Activated CD4-positive, alpha-beta T cell treated with anti-CD3 and anti-CD28 coated beads for 36 hours (primary cell): ENCODE data around the gene DUSP16. TPM values are rescaled to one million over a fixed set of nuclear protein-coding genes. Genes with fewer than 3 reads are reported as not detected.

Source experiments
- ATAC-seq: fragments of 200-7000 bp; cut with Tn5 transposase; one replicate; pipeline ENCODE4 v1.10.0; 2021; ENCODE audit warnings: mild to moderate bottlenecking, moderate library complexity
- CTCF ChIA-PET: fragments of 350-600 bp; sonication (Branson Sonifier 250); formaldehyde crosslinking; loops from one replicate; lab custom pipeline; 2021; ENCODE audit warnings: antibody characterized with exemption; lab: Charles Lee
- POLR2A ChIA-PET: fragments of 350-600 bp; sonication (Branson Sonifier 250); formaldehyde crosslinking; loops from one replicate; lab custom pipeline; 2021; ENCODE audit warnings: antibody characterized with exemption, inconsistent platforms; lab: Charles Lee
- DNase-seq: peaks from one replicate; pipeline ENCODE4 v3.0.0-alpha.2; 2020
- H3K27ac Mint-ChIP-seq: one replicate; pipeline ENCODE4 v1.8.0; 2021; ENCODE audit warnings: mixed read lengths
- H3K27me3 Mint-ChIP-seq: one replicate; pipeline ENCODE4 v1.8.0; 2021; ENCODE audit warnings: mixed read lengths
- H3K36me3 Mint-ChIP-seq: one replicate; pipeline ENCODE4 v1.8.0; 2021; ENCODE audit warnings: low read depth, mixed read lengths
- H3K4me1 Mint-ChIP-seq: one replicate; pipeline ENCODE4 v1.8.0; 2021; ENCODE audit warnings: mixed read lengths
- H3K4me3 Mint-ChIP-seq: one replicate; pipeline ENCODE4 v1.8.0; 2021; ENCODE audit warnings: mild to moderate bottlenecking, moderate library complexity, mixed read lengths
- H3K9me3 Mint-ChIP-seq: one replicate; pipeline ENCODE4 v1.8.0; 2021; ENCODE audit warnings: low read depth, mixed read lengths
- intact Hi-C, 2 experiments: fragments of 100-400 bp; cut with DNase I in 1 of 2; cut with micrococcal nuclease in 1 of 2; formaldehyde crosslinking; loops; one replicate each; pipeline versions ENCODE4 v1.14.2 to v1.15.1; 2022 to 2024; cut with DNase I, micrococcal nuclease
- total RNA-seq, 2 experiments: library from RNA; stranded (reverse); gene quantifications; one replicate each; pipeline ENCODE4 v1.2.3, GENCODE V29; 2021

DUSP16 gene
- total RNA-seq, 2 experiments from 2014 or later, result 39.3 to 40.4 TPM

GRCh38 chr12:12521044-12521485, 41.6 kb downstream of the DUSP16 start:
- DNase-seq (no peak), ATAC-seq (no peak)
- Mint-ChIP-seq H3K9me3 (no peaks in the 10 kb centered on the region), H3K27me3 (no peaks in the 10 kb centered on the region), H3K27ac (no peak overlapping the region), H3K4me1 (peaks cover 14% of the 10 kb centered on the region), H3K4me3 (no peak overlapping the region), H3K36me3 (peaks cover 34% of the 10 kb centered on the region)
- CTCF ChIA-PET, result interaction anchor here (1.0 kb wide), 1 partner anchor 12 kb away, joined by 3 read pairs; no protein-coding TSS in a partner anchor
- intact Hi-C loops, result no loop called here
- POLR2A ChIA-PET, result no interaction called here

- Mint-ChIP-seq H3K27me3 (no peaks in the 10 kb centered on the region), H3K27ac (no peak overlapping the region), H3K4me1 (peaks cover 10% of the 10 kb centered on the region), H3K9me3 (no peaks in the 10 kb centered on the region), H3K4me3 (no peak overlapping the region), H3K36me3 (peaks cover 34% of the 10 kb centered on the region)
- ChIA-PET POLR2A (interaction anchor here (0.7 kb wide), 1 partner anchor 79 kb away, joined by 3 read pairs; no protein-coding TSS in a partner anchor), CTCF (interaction anchor here (0.8 kb wide), 1 partner anchor 10 kb away, joined by 3 read pairs; no protein-coding TSS in a partner anchor)
- ATAC-seq, result no peak
- intact Hi-C loops, result no loop called here
- no peak for DNase-seq
Observed at GRCh38 chr12:12520273-12520672, 42.4 kb downstream of the DUSP16 start.

DNA sequence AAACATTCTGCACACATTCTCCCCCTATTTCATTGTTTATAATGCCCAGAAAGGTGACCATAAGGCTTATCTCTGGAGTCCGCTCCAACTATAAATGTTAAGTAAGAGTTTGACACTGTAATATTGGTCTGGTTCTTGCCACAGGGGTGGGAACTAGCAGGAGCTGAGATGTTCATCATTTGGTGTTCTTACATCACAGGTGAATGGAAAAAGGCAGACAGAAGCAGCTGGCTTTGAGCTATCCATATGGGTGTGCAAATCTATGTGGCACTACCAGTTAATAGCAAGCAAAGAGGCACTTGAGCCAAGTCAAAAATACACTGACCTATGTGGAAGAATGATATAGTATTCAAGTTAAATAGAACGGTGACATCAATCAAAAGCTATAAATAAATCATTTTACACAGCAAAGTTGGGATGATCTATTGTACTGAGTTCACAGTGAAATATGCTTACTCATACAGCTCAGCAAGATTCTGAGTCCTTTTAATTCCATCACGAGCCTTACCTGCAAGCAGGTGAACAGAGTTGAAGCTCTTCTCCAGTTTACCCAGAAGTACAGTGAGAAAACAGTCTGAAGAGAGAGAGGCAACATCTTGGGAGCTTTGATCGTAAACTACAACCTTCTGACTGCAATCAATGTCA, 43.2 kb downstream of the DUSP16 start:
- POLR2A ChIA-PET, result no interaction called here
- Mint-ChIP-seq H3K4me3 (no peak overlapping the region), H3K9me3 (no peaks in the 10 kb centered on the region), H3K27me3 (no peaks in the 10 kb centered on the region), H3K4me1 (peaks cover 10% of the 10 kb centered on the region), H3K27ac (no peak overlapping the region), H3K36me3 (peaks cover 36% of the 10 kb centered on the region)
- DNase-seq, result no peak
- ATAC-seq, result no peak
- CTCF ChIA-PET, result interaction anchor here (0.6 to 1.4 kb wide), 7 partner anchors 8 to 144 kb away, joined by 3 to 5 read pairs (median 3); no protein-coding TSS in a partner anchor
- intact Hi-C loops, result no loop called here

- Mint-ChIP-seq H3K9me3 (no peaks in the 10 kb centered on the region), H3K36me3 (peaks cover 39% of the 10 kb centered on the region), H3K4me1 (peaks cover 12% of the 10 kb centered on the region), H3K4me3 (no peak overlapping the region), H3K27ac (no peak overlapping the region), H3K27me3 (no peaks in the 10 kb centered on the region)
- ChIA-PET CTCF (interaction anchor here (0.9 to 1.4 kb wide), 6 partner anchors 8 to 143 kb away, joined by 3 to 5 read pairs (median 3); no protein-coding TSS in a partner anchor), POLR2A (no interaction called here)
- no peak for DNase-seq
- no peak for ATAC-seq
- intact Hi-C loops, result no loop called here
Observed at GRCh38 chr12:12518919-12519318, 43.7 kb downstream of the DUSP16 start.

DNA sequence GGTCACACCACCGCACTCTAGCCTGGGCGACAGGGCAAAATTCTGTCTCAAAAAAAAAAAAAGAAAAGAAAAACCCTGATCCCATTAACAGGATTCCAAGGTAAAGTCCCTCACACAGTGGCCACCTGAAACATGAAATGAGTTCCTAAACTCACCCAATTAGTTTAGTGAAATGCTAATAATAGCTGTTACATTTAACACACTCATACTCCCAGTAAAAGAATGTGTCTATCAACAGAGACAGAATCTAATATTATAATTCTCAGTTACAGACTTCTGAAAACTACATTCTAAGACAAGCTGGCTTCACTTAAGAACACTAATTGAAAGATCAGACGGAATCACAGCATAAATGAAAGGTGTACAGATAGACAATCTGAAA, 44.2 kb downstream of the DUSP16 start:
- H3K9me3 Mint-ChIP-seq, result no peaks in the 10 kb centered on the region
- ChIA-PET CTCF (interaction anchor here (1.1 to 1.4 kb wide), 5 partner anchors 9 to 143 kb away, joined by 3 to 5 read pairs (median 3); no protein-coding TSS in a partner anchor), POLR2A (no interaction called here)
- DNase-seq (no peak), ATAC-seq (no peak)
- no peaks in the 10 kb centered on the region for H3K27me3 Mint-ChIP-seq
- intact Hi-C loops, result no loop called here
- H3K36me3 Mint-ChIP-seq, result peaks cover 39% of the 10 kb centered on the region
- H3K27ac Mint-ChIP-seq, result no peak overlapping the region
- no peak overlapping the region for H3K4me3 Mint-ChIP-seq
- H3K4me1 Mint-ChIP-seq, result peaks cover 12% of the 10 kb centered on the region

DNA sequence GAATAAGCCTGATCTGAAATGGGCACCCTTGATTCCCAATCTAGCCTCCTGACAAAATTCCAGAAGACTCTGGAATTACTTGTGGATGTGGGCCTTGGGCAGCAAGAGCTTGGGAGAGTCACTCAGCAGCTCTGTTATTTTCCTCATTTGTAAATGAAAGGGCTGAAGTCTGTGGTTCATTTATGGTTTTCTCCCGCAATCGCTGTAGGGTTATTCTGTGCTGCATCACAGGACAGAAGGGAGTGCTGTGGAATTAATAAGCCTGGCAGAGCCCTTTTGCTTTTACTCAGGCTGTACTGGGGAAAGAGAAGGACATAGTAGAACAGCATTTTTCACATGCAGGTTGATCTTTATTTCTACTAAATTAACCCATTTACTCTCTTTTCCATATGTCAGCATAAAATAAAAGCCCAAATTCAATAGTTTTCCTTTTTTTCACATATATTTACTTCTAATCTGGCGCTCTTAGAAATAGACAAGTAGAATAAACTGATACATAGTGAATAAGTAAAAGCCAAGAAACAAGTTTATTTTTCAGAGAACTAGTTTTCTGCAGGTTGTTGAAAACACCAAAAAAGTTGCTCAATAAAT, 49.2 kb downstream of the DUSP16 start:
- peaks cover 31% of the 10 kb centered on the region for H3K36me3 Mint-ChIP-seq
- no peak overlapping the region for H3K4me3 Mint-ChIP-seq
- peaks cover 5% of the 10 kb centered on the region for H3K4me1 Mint-ChIP-seq
- ATAC-seq, result no peak
- ChIA-PET POLR2A (no interaction called here), CTCF (interaction anchor here (0.6 to 1.5 kb wide), 5 partner anchors 10 to 1900 kb away, joined by 3 to 4 read pairs (median 3); no protein-coding TSS in a partner anchor)
- DNase-seq, result no peak
- H3K9me3 Mint-ChIP-seq, result no peaks in the 10 kb centered on the region
- intact Hi-C loops, result no loop called here
- no peak overlapping the region for H3K27ac Mint-ChIP-seq
- H3K27me3 Mint-ChIP-seq, result no peaks in the 10 kb centered on the region

DNA sequence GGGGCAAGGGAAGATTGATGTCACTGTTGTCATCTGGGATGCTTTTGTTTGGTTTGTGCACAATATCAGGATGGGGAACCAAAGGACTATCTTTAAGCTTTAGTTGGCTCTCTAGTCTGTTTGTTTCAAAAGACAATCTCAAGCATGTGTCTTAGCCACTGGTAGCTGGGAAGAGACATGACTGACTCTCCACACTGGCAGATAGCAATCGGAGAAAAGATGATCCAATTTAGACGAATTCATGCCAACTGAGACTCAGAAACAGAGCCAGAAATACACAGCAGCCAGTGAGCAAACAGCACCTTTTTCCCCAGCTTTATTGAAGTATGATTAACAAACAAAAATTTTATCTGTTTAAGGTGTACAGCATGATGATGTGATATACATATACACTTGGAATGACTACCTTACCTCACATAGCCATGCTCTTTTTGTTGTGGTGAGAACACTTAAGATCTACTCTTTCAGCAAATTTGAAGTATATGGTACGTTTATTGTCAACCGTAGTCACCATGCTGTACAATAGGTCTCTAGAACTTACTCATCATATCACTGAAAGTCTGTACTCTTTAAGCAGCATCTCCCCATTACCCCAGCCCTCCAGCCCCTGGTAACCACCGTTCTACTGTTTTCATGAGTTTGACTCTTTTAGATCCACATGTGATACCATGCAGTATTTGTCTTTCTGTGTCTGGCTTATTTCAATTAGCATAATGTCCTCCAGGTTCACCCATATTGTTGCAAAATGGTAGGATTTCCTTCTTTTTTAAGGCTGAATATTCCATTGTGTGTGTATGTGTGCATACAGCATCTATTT, 50.6 kb downstream of the DUSP16 start:
- ATAC-seq, result peak; percentile 95
- Mint-ChIP-seq H3K27me3 (no peaks in the 10 kb centered on the region), H3K27ac (no peak overlapping the region), H3K4me3 (no peak overlapping the region), H3K4me1 (peaks cover 4% of the 10 kb centered on the region), H3K36me3 (peaks cover 23% of the 10 kb centered on the region), H3K9me3 (no peaks in the 10 kb centered on the region)
- DNase-seq, result peak; percentile 67
- intact Hi-C loops, result no loop called here
- ChIA-PET POLR2A (interaction anchor here (0.6 to 1.4 kb wide), 5 partner anchors 30 to 213 kb away, joined by 3 to 7 read pairs (median 5); no protein-coding TSS in a partner anchor), CTCF (interaction anchor here (0.6 to 1.6 kb wide), 5 partner anchors 9 to 804 kb away, joined by 3 to 5 read pairs (median 3); no protein-coding TSS in a partner anchor)

DNA sequence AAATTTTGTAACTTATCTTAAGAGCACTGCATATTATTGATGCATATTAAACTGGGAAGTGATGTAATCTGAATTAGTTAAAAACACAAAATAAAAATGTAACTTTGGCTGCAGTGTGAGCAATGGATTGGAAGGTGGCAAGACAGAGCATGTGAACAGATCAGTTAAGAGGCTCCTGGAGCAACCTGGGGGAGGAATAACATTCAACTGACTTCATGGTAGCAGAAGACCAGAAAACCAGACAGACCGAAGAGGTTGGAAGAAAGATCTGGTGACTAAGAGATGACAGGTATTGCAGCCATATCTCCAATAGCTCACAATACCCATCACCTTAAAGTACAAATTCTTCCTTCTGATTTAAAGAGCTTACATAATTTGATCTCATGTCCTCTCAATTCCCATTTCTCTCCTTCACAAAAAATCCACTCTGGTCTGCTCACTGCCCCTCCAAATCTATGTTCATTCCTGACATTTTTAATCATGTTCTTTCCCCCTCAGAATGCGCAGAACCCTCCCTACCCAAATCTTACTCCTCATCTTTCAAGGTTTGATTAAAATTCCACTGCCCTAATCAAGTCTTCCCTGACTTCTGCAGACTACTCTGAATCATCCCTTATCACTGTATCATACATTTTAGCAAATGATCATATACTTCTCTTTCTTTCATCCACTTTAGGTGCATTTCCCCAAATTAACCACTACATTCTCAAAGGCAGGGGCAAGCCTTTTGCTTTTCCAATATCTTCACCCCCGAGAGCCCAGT, 51.5 kb downstream of the DUSP16 start:
- DNase-seq, result no peak
- H3K9me3 Mint-ChIP-seq, result no peaks in the 10 kb centered on the region
- H3K4me1 Mint-ChIP-seq, result peaks cover 13% of the 10 kb centered on the region
- ChIA-PET POLR2A (interaction anchor here (0.6 to 1.4 kb wide), 5 partner anchors 30 to 214 kb away, joined by 3 to 7 read pairs (median 5); no protein-coding TSS in a partner anchor), CTCF (interaction anchor here (0.7 to 1.6 kb wide), 6 partner anchors 8 to 803 kb away, joined by 3 to 5 read pairs (median 3); no protein-coding TSS in a partner anchor)
- H3K27me3 Mint-ChIP-seq, result no peaks in the 10 kb centered on the region
- H3K36me3 Mint-ChIP-seq, result peaks cover 19% of the 10 kb centered on the region
- no peak overlapping the region for H3K4me3 Mint-ChIP-seq
- H3K27ac Mint-ChIP-seq, result no peak overlapping the region
- intact Hi-C loops, result no loop called here
- ATAC-seq, result no peak

DNA sequence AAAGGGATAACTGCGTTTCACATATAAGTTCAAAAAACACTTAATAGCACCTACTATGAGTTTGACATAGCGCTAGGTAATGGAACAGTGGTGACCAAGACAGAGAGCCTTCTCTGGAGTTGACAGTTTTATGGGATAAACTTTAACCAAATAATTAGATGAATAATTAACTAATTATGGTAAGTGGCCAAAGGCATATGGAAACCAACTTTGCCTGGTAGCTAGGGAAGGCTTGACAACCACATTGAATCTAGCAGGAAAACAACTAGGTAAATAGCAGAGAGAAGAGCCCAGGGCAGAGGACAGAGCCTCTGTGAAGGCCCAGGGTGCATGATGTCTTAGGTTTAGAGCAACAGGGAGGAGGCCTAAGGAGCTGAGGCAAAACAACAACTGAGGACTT, 52.1 kb downstream of the DUSP16 start:
- DNase-seq (no peak), ATAC-seq (no peak)
- H3K4me1 Mint-ChIP-seq, result peaks cover 19% of the 10 kb centered on the region
- H3K36me3 Mint-ChIP-seq, result peaks cover 21% of the 10 kb centered on the region
- H3K9me3 Mint-ChIP-seq, result no peaks in the 10 kb centered on the region
- intact Hi-C loops, result no loop called here
- CTCF ChIA-PET, result interaction anchor here (0.8 to 1.6 kb wide), 4 partner anchors 10 to 70 kb away, joined by 3 to 5 read pairs (median 3); no protein-coding TSS in a partner anchor
- POLR2A ChIA-PET, result interaction anchor here (1.4 kb wide), 1 partner anchor 49 kb away, joined by 7 read pairs; no protein-coding TSS in a partner anchor
- no peak overlapping the region for H3K4me3 Mint-ChIP-seq
- no peaks in the 10 kb centered on the region for H3K27me3 Mint-ChIP-seq
- no peak overlapping the region for H3K27ac Mint-ChIP-seq

DNA sequence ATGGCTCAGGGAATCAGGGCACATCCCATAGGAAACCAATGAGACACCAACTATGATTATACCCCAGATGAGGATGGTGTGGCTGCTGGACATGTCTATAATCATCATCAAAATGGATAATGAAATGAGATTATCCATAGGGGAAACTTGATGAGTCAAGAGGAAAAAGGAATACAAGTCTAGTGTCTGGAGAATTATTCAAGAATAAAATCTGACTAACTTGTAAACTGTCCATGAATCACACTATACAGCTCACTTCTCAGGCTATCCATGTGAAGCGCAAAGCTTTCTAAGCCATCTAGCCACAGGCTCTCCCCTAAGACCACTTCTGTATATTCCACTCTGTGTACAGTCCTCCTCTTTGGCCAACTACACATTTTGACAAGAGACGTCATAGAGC, 52.5 kb downstream of the DUSP16 start:
- DNase-seq (no peak), ATAC-seq (no peak)
- peak overlapping the region; percentile 22 for H3K27ac Mint-ChIP-seq
- H3K27me3 Mint-ChIP-seq, result no peaks in the 10 kb centered on the region
- POLR2A ChIA-PET, result interaction anchor here (0.8 kb wide), 1 partner anchor 24 kb away, joined by 3 read pairs; no protein-coding TSS in a partner anchor
- no peaks in the 10 kb centered on the region for H3K9me3 Mint-ChIP-seq
- H3K4me1 Mint-ChIP-seq, result peaks cover 23% of the 10 kb centered on the region
- H3K36me3 Mint-ChIP-seq, result peaks cover 21% of the 10 kb centered on the region
- CTCF ChIA-PET, result interaction anchor here (0.9 to 1.8 kb wide), 4 partner anchors 10 to 227 kb away, joined by 3 to 5 read pairs (median 3); no protein-coding TSS in a partner anchor
- no peak overlapping the region for H3K4me3 Mint-ChIP-seq
- intact Hi-C loops, result no loop called here
